Glutamatergic neuron (in vitro differentiated cells): Measurements from ENCODE around the gene SLC17A9. TPM values are rescaled to one million over a fixed set of nuclear protein-coding genes. Genes with fewer than 3 reads are reported as not detected.

Experiments
- DNase-seq: peaks from one replicate; pipeline ENCODE4 v3.0.0; 2022
- H3K27ac Mint-ChIP-seq: one replicate; pipeline ENCODE4 v1.8.0; 2020; ENCODE audit warnings: mild to moderate bottlenecking, mixed read lengths, inconsistent platforms; ENCODE audit not compliant: unreplicated experiment
- H3K27me3 Mint-ChIP-seq: one replicate; pipeline ENCODE4 v1.8.0; 2020; ENCODE audit warnings: mild to moderate bottlenecking, moderate library complexity, mixed read lengths, inconsistent platforms; ENCODE audit not compliant: unreplicated experiment
- H3K36me3 Mint-ChIP-seq: one replicate; pipeline ENCODE4 v1.8.0; 2020; ENCODE audit warnings: mild to moderate bottlenecking, mixed read lengths, inconsistent platforms; ENCODE audit not compliant: unreplicated experiment
- H3K4me1 Mint-ChIP-seq: one replicate; pipeline ENCODE4 v1.8.0; 2020; ENCODE audit warnings: mild to moderate bottlenecking, low read depth, mixed read lengths, inconsistent platforms; ENCODE audit not compliant: unreplicated experiment
- H3K4me3 Mint-ChIP-seq: one replicate; pipeline ENCODE4 v1.8.0; 2020; ENCODE audit warnings: mild to moderate bottlenecking, mixed read lengths, inconsistent platforms; ENCODE audit not compliant: unreplicated experiment
- H3K9me3 Mint-ChIP-seq: one replicate; pipeline ENCODE4 v1.8.0; 2020; ENCODE audit warnings: mild to moderate bottlenecking, moderate library complexity, mixed read lengths, inconsistent platforms; ENCODE audit not compliant: unreplicated experiment
- total RNA-seq: library from RNA; stranded (reverse); fragmentation: NEBNext Ultra II Directional; extraction: Animal tissue kit (Norgen Biotek cat#: 25700); gene quantifications from one replicate; pipeline ENCODE4 v1.2.1, GENCODE V29; 2021; ENCODE audit not compliant: unreplicated experiment
- TF ChIP-seq, protein P1 (sequence below): fragments of 200-600 bp; sonication (generic); IDR thresholded peaks from one replicate; pipeline ENCODE4 v1.5.0; 2021; ENCODE audit not compliant: partially characterized antibody, unreplicated experiment

Gene SLC17A9
- total RNA-seq, 1 donor from 2014 or later = 1.8 TPM

DNA sequence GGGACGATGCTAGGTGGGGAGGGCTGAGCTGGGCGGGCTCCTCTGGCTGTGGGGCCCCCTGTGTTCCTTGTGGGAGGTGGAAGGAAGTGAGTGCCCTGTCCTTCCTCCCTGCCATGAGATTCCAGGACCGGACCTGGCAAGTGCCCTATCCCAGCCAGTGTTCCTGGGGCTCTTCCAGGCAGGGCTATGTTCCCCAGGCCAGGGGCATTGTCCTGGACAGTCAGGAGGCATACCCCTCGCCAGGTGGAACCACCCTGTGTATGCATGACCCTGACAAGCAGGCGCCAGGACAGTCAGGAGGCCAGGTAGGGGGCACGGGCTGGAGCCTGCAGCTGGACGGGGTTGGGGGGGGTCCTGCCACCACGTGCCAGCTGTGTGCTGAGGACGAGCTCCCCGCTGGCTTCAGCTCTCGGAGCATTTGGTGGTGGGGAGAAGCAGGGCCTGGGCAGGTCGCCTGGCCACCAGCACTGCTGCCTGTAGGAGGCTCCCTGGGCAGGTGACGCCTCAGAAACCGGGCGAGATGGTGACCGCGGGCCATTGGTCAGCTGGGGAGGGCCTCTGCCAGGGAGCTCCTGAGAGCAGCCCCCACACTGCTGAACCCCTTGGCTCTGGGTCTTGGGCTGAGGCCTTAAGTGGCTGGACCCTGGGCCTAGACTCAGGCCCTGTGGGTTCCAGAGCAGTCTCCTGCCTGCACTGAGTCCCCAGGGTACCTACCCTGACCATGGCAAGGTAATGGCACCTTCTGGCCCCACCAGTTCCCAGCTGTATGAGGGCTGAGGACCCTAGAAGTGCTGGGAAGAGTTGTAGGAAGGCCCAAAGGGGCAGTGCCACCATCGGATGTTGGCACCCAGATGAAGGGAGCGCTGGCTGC is 694 bp downstream of the SLC17A9 start:
- DNase-seq = peak; percentile 18
- no peak overlapping the region for H3K4me3 Mint-ChIP-seq

DNA sequence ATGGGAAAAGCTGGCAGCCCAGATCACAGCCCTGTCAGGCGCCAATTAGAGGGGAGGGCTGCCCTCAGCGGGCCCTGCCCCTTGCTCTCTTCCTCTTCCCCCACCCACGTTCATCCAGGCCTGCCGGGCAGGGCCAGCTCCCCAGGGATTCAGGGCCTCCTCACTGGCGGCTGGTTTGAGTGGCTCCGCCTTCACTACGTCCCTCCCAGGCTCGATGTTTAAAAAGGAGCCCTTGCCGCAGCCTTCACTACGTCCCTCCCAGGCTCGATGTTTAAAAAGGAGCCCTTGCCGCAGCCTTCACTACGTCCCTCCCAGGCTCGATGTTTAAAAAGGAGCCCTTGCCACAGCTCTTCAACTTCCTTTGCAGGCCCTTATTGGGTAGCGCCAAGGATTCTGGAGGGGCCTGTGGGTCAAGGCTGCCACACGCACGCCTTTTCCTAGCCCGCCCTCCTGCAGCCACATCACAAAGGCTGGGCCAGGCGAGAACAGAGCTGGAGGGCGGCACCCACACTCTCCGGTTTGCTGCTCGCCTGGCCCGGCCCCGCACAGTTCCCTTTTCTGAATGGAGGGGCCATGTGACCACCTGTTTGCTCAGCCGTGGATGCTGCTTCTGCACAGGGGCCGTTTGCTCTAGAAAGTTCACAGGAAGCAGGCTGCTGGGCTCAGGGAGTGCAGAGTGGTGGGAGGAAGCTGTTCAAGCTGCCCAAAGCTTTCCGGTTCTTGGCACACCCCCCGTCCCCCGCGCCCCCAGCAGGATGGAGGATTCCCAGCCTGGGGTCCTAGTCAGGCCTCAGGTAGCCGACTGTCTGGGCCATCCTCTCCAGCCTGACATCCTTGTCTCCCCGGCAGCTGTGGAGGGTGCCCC is 1.6 kb downstream of the SLC17A9 start:
- TF ChIP-seq, protein P1, sequence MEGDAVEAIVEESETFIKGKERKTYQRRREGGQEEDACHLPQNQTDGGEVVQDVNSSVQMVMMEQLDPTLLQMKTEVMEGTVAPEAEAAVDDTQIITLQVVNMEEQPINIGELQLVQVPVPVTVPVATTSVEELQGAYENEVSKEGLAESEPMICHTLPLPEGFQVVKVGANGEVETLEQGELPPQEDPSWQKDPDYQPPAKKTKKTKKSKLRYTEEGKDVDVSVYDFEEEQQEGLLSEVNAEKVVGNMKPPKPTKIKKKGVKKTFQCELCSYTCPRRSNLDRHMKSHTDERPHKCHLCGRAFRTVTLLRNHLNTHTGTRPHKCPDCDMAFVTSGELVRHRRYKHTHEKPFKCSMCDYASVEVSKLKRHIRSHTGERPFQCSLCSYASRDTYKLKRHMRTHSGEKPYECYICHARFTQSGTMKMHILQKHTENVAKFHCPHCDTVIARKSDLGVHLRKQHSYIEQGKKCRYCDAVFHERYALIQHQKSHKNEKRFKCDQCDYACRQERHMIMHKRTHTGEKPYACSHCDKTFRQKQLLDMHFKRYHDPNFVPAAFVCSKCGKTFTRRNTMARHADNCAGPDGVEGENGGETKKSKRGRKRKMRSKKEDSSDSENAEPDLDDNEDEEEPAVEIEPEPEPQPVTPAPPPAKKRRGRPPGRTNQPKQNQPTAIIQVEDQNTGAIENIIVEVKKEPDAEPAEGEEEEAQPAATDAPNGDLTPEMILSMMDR = no peak
- Mint-ChIP-seq H3K27me3 (peaks cover 7% of the 10 kb centered on the region), H3K36me3 (peaks cover 6% of the 10 kb centered on the region), H3K9me3 (no peaks in the 10 kb centered on the region), H3K4me1 (peaks cover 1% of the 10 kb centered on the region), H3K4me3 (no peak overlapping the region), H3K27ac (no peak overlapping the region)
- peak; percentile 66 for DNase-seq

More for the DNA sequence above, 694 bp downstream of the SLC17A9 start:
- TF ChIP-seq, protein P1 = no peak
- peaks cover 7% of the 10 kb centered on the region for H3K27me3 Mint-ChIP-seq
- H3K9me3 Mint-ChIP-seq = no peaks in the 10 kb centered on the region
- H3K27ac Mint-ChIP-seq = no peak overlapping the region
- H3K36me3 Mint-ChIP-seq = peaks cover 12% of the 10 kb centered on the region
- H3K4me1 Mint-ChIP-seq = peaks cover 1% of the 10 kb centered on the region

DNA sequence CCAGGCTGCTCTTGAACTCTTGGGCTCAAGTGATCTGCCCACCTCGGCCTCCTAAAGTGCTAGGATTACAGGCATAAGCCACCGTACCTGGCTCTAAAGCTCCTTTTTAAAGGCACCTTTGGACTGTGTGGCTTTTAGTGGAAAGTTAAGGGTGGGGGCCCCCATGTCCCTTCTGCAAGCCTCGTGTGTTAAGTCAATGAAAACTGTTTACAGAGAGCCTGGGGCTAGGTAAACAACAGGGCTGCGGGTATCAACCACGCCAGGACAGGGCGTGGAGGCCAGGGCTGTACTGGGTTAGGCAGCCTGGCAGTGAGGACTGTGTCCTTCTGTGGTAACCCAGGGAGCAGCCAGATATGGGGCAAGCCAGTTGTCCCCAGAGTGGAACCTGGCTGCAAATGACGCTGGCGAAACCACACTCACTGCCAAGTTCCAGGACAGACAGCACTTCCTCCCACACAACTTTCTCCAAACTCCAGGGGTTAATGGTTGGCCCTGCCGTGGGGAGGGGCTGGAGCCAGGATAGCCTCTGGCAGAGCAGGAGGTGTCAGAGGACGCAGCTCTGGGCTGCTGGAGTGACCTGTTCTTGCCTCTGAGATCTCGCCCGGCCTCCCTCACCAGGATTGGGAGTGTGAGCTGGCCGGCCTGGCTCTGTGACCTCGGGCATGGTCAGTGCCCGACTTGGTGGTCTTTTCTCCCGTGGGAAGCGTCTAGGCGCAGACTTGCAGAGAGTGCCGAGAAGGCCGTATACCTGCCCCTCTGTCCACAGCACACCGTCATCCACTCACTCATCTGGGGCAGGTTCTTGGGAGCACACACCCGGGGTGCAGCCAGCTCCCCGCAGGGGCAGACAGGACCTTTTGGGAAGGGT is 3.2 kb downstream of the SLC17A9 start:
- peaks cover 5% of the 10 kb centered on the region for H3K27me3 Mint-ChIP-seq
- no peaks in the 10 kb centered on the region for H3K36me3 Mint-ChIP-seq
- TF ChIP-seq, protein P1 = no peak
- no peak overlapping the region for H3K27ac Mint-ChIP-seq
- H3K9me3 Mint-ChIP-seq = no peaks in the 10 kb centered on the region
- peaks cover 1% of the 10 kb centered on the region for H3K4me1 Mint-ChIP-seq
- no peak for DNase-seq
- no peak overlapping the region for H3K4me3 Mint-ChIP-seq

DNA sequence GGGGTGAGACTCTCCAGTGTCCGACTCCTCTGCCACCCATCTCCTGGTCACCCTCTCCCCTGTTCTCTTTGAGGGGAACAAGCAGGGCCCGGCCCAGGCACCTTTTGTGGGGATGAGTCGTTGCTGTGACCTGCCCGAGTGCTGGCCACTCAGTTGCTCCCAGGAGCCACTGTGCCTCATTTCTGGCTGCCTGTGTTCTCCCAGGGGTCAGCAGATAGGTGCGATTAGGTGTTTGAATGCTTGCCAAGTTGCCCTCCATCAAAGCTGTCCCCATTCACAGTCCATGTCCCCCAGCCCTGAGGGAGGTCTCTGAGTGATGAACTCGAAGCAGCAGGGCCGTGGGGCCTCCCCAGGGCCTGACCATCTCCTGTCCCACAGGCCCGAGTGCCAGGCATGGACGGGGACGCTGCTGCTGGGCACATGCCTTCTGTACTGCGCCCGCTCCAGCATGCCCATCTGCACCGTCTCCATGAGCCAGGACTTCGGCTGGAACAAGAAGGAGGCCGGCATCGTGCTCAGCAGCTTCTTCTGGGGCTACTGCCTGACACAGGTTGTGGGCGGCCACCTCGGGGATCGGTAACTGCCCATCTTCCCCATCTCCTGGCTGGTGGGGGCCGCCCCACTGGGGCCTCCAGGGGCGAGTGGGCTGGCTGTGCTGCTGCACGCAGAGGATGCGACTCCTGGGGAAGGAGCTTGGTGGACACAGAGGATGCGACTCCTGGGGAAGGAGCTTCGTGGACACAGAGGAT is 4.1 kb downstream of the SLC17A9 start:
- Mint-ChIP-seq H3K4me1 (peaks cover 1% of the 10 kb centered on the region), H3K27me3 (peaks cover 3% of the 10 kb centered on the region), H3K36me3 (no peaks in the 10 kb centered on the region), H3K9me3 (peaks cover 2% of the 10 kb centered on the region), H3K27ac (no peak overlapping the region), H3K4me3 (no peak overlapping the region)
- TF ChIP-seq, protein P1 = no peak
- DNase-seq = no peak
